RWPE2 (cell line): ENCODE results near the gene RPL7A.

ENCODE experiments used
- ATAC-seq: fragments of 200-7000 bp; cut with Tn5 transposase; 3 replicates; pipeline ENCODE4 v1.9.1; 2021; ENCODE audit warnings: low read depth
- DNase-seq: peaks from one replicate; pipeline ENCODE4 v3.0.0-alpha.2; 2020; ENCODE audit warnings: low spot score
- H3K27ac ChIP-seq: fragments of 450-650 bp; 2 replicates; pipeline ENCODE4 v1.5.1; 2017; ENCODE audit warnings: mild to moderate bottlenecking; ENCODE audit not compliant: poor library complexity, severe bottlenecking
- H3K27me3 ChIP-seq: fragments of 250-450 bp; sonication (Bioruptor Pico); 2 replicates; pipeline ENCODE4 v1.5.1; 2021; ENCODE audit warnings: mild to moderate bottlenecking, moderate library complexity; ENCODE audit not compliant: insufficient read depth, poor library complexity, severe bottlenecking
- H3K36me3 ChIP-seq: fragments of 250-450 bp; sonication (Bioruptor Pico); 2 replicates; pipeline ENCODE4 v1.5.1; 2020; ENCODE audit warnings: low read depth, mild to moderate bottlenecking, moderate library complexity
- H3K4me1 ChIP-seq: fragments of 250-450 bp; sonication (Bioruptor Pico); 2 replicates; pipeline ENCODE4 v1.5.1; 2021; ENCODE audit warnings: mild to moderate bottlenecking, moderate library complexity; ENCODE audit not compliant: insufficient read depth, poor library complexity, severe bottlenecking
- H3K4me3 ChIP-seq: fragments of 250-450 bp; sonication (Bioruptor Pico); 2 replicates; pipeline ENCODE4 v1.5.1; 2021; ENCODE audit warnings: mild to moderate bottlenecking, moderate library complexity; ENCODE audit not compliant: severe bottlenecking
- H3K9me3 ChIP-seq: fragments of 250-450 bp; sonication (Bioruptor Pico); 2 replicates; pipeline ENCODE4 v1.5.1; 2021; ENCODE audit warnings: mild to moderate bottlenecking, moderate library complexity; ENCODE audit not compliant: severe bottlenecking
- CTCF ChIP-seq: fragments of 450-650 bp; IDR thresholded peaks from one replicate; pipeline ENCODE4 v1.5.1; 2017; ENCODE audit warnings: mild to moderate bottlenecking, moderate library complexity; ENCODE audit not compliant: poor library complexity, severe bottlenecking

Gene RPL7A

GRCh38 chr9:133397895-133398294, 49.9 kb downstream of the RPL7A start:
- H3K4me3 ChIP-seq, result no peak overlapping the region
- H3K9me3 ChIP-seq, result no peaks in the 10 kb centered on the region
- TF ChIP-seq CTCF, result no peak
- no peaks in the 10 kb centered on the region for H3K4me1 ChIP-seq
- H3K36me3 ChIP-seq, result no peaks in the 10 kb centered on the region
- H3K27me3 ChIP-seq, result no peaks in the 10 kb centered on the region
- ATAC-seq (no peak), DNase-seq (no peak)
- H3K27ac ChIP-seq, result no peak overlapping the region

DNA sequence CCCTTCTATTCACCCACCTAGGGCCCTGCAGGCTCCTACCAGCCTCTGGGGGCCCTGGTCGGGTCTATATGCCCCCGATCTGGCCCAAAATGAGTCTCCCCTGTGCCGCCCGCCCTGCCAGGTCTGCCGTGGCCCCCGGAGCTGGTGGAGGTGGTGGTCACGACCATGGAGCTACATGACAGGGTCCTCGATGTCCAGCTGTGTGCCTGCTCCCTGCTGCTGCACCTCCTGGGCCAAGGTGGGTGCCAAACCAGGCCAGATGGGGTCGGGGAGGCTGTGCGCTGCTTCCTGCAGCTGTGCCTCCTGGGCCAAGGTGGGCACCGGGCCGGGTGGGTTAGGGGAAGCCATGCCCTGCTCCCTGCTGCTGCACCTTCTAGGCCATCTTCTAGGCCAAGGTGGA, 52.3 kb downstream of the RPL7A start:
- peaks cover 7% of the 10 kb centered on the region for H3K36me3 ChIP-seq
- no peaks in the 10 kb centered on the region for H3K4me1 ChIP-seq
- ATAC-seq, result no peak
- no peaks in the 10 kb centered on the region for H3K27me3 ChIP-seq
- H3K27ac ChIP-seq, result no peak overlapping the region
- DNase-seq, result peak; percentile 51
- no peaks in the 10 kb centered on the region for H3K9me3 ChIP-seq
- no peak overlapping the region for H3K4me3 ChIP-seq
- TF ChIP-seq CTCF, result no peak
